Cardiac muscle cell (in vitro differentiated cells and primary cell): ENCODE data around the gene PLEK. TPM values are rescaled to one million over a fixed set of nuclear protein-coding genes. Genes with fewer than 3 reads are reported as not detected.

ENCODE experiments used
- DNase-seq, 2 donors: peaks; one replicate each; pipeline versions ENCODE4 v3.0.0 to v3.0.0-alpha.2; 2010 to 2017; ENCODE audit warnings: low read depth in 1 of 2, low spot score in 1 of 2
- H3K27ac ChIP-seq: fragments of 200-600 bp; sonication (generic); 2 replicates; pipeline ENCODE4 v1.5.1; 2016
- H3K27me3 ChIP-seq: fragments of 200-600 bp; sonication (generic); 2 replicates; pipeline ENCODE4 v1.6.0; 2016; ENCODE audit warnings: control low read depth
- H3K36me3 ChIP-seq: fragments of 200-600 bp; sonication (generic); 2 replicates; pipeline ENCODE4 v1.5.1; 2016; ENCODE audit warnings: control low read depth
- H3K4me1 ChIP-seq: fragments of 200-600 bp; sonication (generic); 2 replicates; pipeline ENCODE4 v1.8.1; 2017; ENCODE audit warnings: low read depth, mild to moderate bottlenecking, mixed run types
- H3K4me3 ChIP-seq: fragments of 200-600 bp; sonication (generic); 2 replicates; pipeline ENCODE4 v1.5.1; 2016; ENCODE audit warnings: mild to moderate bottlenecking
- H3K9me3 ChIP-seq: fragments of 200-600 bp; sonication (generic); 2 replicates; pipeline ENCODE4 v1.5.1; 2017; ENCODE audit warnings: low read depth, mild to moderate bottlenecking, control low read depth
- polyA plus RNA-seq: library from polyadenylated mRNA; unstranded; fragments of >200 nt; fragmentation: Nextera tagmentation; extraction: Ambion mirVana; gene quantifications from 2 replicates; pipeline ENCODE4 v1.2.1, GENCODE V29; 2016
- total RNA-seq: library from RNA; depleted of rRNA; stranded (reverse); fragments of >200 nt; gene quantifications from 2 replicates; pipeline ENCODE4 v1.2.3, GENCODE V29; 2016
- TF ChIP-seq, protein P1 (sequence below): IDR thresholded peaks from 2 replicates; pipeline ENCODE4 v1.5.1; 2012; ENCODE audit warnings: low read depth, mild to moderate bottlenecking, low read length

The PLEK gene
- total and polyA plus RNA-seq, 2 experiments from 2014 or later = not detected

DNA sequence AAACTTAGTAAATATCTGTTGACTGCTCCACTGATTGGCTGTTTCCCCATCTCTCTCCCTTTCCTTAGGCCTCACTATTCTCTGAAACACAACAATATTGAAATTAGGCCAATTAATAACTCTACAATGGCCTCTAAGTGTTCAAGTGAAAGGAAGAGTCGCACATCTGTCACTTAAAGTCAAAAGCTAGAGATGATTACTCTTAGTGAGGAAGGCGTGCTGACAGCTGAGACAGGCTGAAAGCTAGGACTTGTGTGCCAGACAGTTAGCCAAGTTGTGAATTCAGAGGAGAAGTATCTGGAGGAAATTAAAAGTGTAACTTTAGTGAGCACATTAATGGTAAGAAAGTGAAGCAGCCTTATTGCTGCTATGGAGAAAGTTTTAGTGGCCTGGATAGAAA is 48.4 kb downstream of the PLEK start:
- H3K36me3 ChIP-seq = no peaks in the 10 kb centered on the region
- DNase-seq = no peak

GRCh38 chr2:68414452-68414851 is 49.4 kb downstream of the PLEK start:
- Histone ChIP-seq H3K4me1 (peaks cover 58% of the 10 kb centered on the region), H3K27me3 (no peaks in the 10 kb centered on the region), H3K36me3 (no peaks in the 10 kb centered on the region), H3K4me3 (no peak overlapping the region), H3K9me3 (no peaks in the 10 kb centered on the region), H3K27ac (peak overlapping the region; percentile 89)
- no peak for DNase-seq
- TF ChIP-seq, protein P1, sequence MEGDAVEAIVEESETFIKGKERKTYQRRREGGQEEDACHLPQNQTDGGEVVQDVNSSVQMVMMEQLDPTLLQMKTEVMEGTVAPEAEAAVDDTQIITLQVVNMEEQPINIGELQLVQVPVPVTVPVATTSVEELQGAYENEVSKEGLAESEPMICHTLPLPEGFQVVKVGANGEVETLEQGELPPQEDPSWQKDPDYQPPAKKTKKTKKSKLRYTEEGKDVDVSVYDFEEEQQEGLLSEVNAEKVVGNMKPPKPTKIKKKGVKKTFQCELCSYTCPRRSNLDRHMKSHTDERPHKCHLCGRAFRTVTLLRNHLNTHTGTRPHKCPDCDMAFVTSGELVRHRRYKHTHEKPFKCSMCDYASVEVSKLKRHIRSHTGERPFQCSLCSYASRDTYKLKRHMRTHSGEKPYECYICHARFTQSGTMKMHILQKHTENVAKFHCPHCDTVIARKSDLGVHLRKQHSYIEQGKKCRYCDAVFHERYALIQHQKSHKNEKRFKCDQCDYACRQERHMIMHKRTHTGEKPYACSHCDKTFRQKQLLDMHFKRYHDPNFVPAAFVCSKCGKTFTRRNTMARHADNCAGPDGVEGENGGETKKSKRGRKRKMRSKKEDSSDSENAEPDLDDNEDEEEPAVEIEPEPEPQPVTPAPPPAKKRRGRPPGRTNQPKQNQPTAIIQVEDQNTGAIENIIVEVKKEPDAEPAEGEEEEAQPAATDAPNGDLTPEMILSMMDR = no peak

More for the DNA sequence above, 48.4 kb downstream of the PLEK start:
- no peak overlapping the region for H3K4me3 ChIP-seq
- TF ChIP-seq, protein P1 = no peak
- no peaks in the 10 kb centered on the region for H3K9me3 ChIP-seq
- peak overlapping the region; percentile 53 for H3K27ac ChIP-seq
- H3K27me3 ChIP-seq = no peaks in the 10 kb centered on the region
- H3K4me1 ChIP-seq = peaks cover 55% of the 10 kb centered on the region

DNA sequence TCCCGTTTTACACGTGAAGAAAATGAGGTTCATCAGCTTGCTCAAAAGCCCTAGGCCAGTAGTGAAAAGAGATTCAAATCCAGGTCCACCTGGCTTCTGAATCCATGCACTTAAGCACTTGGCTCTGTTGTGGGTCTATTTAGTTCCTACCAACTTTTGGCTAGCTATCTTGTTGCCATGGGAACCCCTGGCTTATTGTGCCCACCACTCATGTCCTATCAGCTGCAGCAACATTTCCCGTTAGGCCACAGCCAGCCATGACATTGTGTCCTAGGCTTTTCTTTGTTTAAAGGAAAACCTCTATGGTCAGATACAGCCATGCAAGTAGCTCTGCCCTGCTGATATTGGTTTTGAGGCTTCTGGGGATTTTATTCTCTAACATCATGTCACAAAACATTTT is 49.8 kb downstream of the PLEK start:
- no peaks in the 10 kb centered on the region for H3K9me3 ChIP-seq
- H3K36me3 ChIP-seq = no peaks in the 10 kb centered on the region
- H3K4me3 ChIP-seq = no peak overlapping the region
- TF ChIP-seq, protein P1 = no peak
- H3K27ac ChIP-seq = peak overlapping the region; percentile 89
- DNase-seq = peak in 1 of 2 donors; percentile 85
- peaks cover 58% of the 10 kb centered on the region for H3K4me1 ChIP-seq
- H3K27me3 ChIP-seq = no peaks in the 10 kb centered on the region

DNA sequence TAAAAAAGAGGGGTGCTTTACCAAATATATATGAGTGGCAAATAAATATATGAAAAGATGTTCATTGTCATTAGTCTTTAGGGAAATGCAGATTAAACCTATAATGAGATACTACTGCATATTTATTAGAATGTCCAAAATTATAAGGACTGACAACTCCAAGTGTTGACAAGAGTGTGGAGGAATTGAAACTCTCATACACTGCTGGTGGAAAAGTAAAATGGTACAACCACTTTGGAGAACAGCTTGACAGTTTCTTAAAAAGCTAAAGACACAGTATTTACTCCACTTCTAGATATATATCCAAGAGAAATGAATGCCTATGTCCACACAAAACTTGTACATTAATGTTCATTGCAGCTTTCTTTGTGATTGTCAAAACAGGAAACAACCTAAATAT is 50.4 kb downstream of the PLEK start:
- H3K27ac ChIP-seq = peak overlapping the region; percentile 89
- TF ChIP-seq, protein P1 = no peak
- no peak for DNase-seq
- H3K4me3 ChIP-seq = no peak overlapping the region
- H3K36me3 ChIP-seq = no peaks in the 10 kb centered on the region
- H3K4me1 ChIP-seq = peaks cover 58% of the 10 kb centered on the region
- H3K9me3 ChIP-seq = no peaks in the 10 kb centered on the region
- no peaks in the 10 kb centered on the region for H3K27me3 ChIP-seq

DNA sequence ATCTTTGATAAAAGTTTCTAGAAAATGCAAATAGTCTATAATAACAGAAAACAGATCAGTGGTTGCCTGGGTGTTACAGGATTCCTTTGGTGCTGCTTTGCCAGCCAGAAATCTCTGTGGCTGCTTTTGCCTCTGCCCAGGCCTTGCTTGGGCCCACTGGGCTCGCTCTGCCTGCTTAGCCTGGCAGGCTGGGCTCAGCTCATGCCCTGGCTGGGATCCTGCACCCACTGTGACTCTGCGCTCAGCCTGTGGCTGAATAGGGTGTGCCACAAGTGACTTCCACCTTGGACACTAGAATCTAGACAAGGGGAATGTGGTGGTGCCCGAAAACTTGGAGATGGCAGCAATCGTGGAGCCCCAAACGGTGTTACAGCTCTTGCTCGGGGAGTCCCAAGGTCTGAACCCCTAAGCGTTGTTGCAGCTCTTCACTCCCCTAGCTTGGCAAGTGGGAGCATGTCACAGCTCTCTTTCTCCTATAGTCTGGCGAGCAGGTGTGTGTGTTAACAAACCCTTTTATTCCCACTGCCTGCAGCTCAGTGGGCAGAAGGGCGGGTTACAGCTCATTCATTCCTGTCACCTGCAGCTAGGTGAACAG is 51.1 kb downstream of the PLEK start:
- no peak for DNase-seq
- no peaks in the 10 kb centered on the region for H3K36me3 ChIP-seq
- TF ChIP-seq, protein P1 = no peak
- no peaks in the 10 kb centered on the region for H3K27me3 ChIP-seq
- peak overlapping the region; percentile 89 for H3K27ac ChIP-seq
- no peak overlapping the region for H3K4me3 ChIP-seq
- no peaks in the 10 kb centered on the region for H3K9me3 ChIP-seq
- peaks cover 56% of the 10 kb centered on the region for H3K4me1 ChIP-seq

DNA sequence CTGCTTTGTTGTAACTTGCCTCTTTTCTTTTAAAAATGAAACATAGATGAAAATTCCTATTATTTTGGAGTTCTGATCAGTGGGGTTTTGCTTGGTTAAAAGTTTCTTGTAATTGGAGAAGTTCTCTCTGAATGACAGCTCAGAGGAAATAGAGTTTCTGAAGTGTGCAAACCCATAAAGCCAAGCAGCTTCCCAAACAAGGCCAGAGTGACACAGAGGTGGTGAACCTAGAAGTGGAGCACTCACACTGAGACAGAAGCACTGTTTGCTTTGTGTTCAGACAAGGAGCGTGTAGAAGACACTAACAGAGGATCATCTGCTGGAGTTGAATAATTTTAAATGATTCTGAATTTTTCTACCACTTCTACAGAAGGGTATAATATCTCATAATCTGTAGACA is 52.8 kb downstream of the PLEK start:
- H3K27me3 ChIP-seq = no peaks in the 10 kb centered on the region
- H3K9me3 ChIP-seq = no peaks in the 10 kb centered on the region
- DNase-seq = no peak
- peaks cover 39% of the 10 kb centered on the region for H3K4me1 ChIP-seq
- H3K27ac ChIP-seq = peak overlapping the region; percentile 8
- TF ChIP-seq, protein P1 = no peak
- no peaks in the 10 kb centered on the region for H3K36me3 ChIP-seq
- no peak overlapping the region for H3K4me3 ChIP-seq
